ENCODE measurements around the gene NKAIN2.

DNA sequence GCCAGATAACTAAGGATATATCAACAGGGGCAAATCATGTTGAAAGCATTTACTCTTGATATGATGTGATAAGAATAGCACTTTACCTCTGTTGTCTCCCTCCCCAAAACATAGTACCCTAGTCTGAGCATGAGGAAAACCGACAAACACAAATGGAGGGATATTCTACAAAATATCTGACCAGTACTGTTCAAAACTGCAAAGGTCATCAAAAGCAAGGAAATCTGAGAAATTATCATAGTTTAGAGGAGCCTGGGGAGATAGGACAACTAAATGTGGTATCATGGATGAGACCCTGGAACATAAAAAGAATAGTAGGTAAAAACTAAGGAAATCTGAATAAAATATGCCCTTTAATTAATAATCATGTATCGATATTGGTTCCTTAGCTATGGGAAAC is 675.2 kb downstream of the NKAIN2 start:
- TF ChIP-seq CEBPB (IDR thresholded peaks at IDR 0.05; ENCODE audit: low read depth) (no peak), RAD21 (IDR thresholded peaks at IDR 0.05; ENCODE audit: low read depth) (no peak), POLR2A (IDR thresholded peaks at IDR 0.05; ENCODE audit: borderline replicate concordance, extremely low read depth, insufficient read depth, insufficient read length) (no peak), POLR2AphosphoS5 (IDR thresholded peaks at IDR 0.05; ENCODE audit: low read depth, low read length) (no peak), FOSL1 (IDR thresholded peaks at IDR 0.05; ENCODE audit: low read depth) (no peak), SP1 (IDR thresholded peaks at IDR 0.05; ENCODE audit: low read depth) (no peak)
- TF ChIP-seq, protein P1, sequence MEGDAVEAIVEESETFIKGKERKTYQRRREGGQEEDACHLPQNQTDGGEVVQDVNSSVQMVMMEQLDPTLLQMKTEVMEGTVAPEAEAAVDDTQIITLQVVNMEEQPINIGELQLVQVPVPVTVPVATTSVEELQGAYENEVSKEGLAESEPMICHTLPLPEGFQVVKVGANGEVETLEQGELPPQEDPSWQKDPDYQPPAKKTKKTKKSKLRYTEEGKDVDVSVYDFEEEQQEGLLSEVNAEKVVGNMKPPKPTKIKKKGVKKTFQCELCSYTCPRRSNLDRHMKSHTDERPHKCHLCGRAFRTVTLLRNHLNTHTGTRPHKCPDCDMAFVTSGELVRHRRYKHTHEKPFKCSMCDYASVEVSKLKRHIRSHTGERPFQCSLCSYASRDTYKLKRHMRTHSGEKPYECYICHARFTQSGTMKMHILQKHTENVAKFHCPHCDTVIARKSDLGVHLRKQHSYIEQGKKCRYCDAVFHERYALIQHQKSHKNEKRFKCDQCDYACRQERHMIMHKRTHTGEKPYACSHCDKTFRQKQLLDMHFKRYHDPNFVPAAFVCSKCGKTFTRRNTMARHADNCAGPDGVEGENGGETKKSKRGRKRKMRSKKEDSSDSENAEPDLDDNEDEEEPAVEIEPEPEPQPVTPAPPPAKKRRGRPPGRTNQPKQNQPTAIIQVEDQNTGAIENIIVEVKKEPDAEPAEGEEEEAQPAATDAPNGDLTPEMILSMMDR (IDR thresholded peaks at IDR 0.05 in 2 of 3, conservative IDR thresholded peaks at IDR 0.05 in 1 of 3; ENCODE audit: borderline replicate concordance in 1 of 3, insufficient read depth in 1 of 3, low read depth in 2 of 3, low read length in 2 of 3), result no peak
- TF ChIP-seq, protein P2, sequence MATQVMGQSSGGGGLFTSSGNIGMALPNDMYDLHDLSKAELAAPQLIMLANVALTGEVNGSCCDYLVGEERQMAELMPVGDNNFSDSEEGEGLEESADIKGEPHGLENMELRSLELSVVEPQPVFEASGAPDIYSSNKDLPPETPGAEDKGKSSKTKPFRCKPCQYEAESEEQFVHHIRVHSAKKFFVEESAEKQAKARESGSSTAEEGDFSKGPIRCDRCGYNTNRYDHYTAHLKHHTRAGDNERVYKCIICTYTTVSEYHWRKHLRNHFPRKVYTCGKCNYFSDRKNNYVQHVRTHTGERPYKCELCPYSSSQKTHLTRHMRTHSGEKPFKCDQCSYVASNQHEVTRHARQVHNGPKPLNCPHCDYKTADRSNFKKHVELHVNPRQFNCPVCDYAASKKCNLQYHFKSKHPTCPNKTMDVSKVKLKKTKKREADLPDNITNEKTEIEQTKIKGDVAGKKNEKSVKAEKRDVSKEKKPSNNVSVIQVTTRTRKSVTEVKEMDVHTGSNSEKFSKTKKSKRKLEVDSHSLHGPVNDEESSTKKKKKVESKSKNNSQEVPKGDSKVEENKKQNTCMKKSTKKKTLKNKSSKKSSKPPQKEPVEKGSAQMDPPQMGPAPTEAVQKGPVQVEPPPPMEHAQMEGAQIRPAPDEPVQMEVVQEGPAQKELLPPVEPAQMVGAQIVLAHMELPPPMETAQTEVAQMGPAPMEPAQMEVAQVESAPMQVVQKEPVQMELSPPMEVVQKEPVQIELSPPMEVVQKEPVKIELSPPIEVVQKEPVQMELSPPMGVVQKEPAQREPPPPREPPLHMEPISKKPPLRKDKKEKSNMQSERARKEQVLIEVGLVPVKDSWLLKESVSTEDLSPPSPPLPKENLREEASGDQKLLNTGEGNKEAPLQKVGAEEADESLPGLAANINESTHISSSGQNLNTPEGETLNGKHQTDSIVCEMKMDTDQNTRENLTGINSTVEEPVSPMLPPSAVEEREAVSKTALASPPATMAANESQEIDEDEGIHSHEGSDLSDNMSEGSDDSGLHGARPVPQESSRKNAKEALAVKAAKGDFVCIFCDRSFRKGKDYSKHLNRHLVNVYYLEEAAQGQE (IDR thresholded peaks at IDR 0.05; ENCODE audit: low read depth), result no peak
